NOMO-1 (cell line): ENCODE measurements around the gene MDM4.
A peak's percentile ranks its signal among the peaks of the same experiment; 100 is the strongest.

Experiments used
- DNase-seq, 2 experiments: peaks; one replicate each; lab custom pipeline; 2025; ENCODE audit not compliant: unreplicated experiment in 2 of 2; lab: John Stamatoyannopoulos, UW

Gene MDM4

GRCh38 chr1:204576422-204576821, 60.2 kb downstream of the MDM4 start:
- no peak for DNase-seq

DNA sequence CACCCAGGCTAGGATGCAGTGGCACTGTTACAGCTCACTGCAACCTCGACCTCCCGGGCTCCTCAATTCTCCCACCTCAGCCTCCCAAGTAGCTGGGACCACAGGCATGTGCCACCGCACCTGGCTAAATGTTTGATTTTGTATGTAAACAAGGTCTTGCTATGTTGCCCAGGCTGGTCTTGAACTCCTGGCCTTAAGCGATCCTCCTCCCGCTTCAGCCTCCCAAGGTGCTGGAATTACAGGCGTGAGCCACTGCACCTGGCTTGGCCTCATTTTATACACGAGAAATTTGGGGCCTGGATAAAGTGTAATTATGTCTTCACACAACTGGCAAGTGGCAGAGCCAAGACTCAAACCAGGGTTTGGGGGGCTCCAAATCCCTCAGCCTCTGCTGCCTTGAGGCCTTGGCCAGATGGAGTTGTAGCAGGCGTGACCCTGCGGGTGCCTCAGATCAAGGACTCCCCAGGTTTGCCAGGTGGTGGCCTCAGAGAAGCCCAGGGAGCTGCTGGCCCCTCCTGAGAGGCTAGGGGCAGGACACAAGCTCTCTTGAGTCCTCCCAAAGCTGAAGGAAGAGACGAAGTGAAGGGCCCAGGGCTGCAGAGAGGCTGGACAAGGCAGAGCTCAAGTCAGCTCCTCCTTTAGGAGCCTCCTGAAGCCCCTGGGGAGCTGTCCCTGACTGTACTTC, 61.7 kb downstream of the MDM4 start:
- DNase-seq: no peak

GRCh38 chr1:204578867-204579664, 62.9 kb downstream of the MDM4 start:
- peak; percentile 15 to 78 for DNase-seq

DNA sequence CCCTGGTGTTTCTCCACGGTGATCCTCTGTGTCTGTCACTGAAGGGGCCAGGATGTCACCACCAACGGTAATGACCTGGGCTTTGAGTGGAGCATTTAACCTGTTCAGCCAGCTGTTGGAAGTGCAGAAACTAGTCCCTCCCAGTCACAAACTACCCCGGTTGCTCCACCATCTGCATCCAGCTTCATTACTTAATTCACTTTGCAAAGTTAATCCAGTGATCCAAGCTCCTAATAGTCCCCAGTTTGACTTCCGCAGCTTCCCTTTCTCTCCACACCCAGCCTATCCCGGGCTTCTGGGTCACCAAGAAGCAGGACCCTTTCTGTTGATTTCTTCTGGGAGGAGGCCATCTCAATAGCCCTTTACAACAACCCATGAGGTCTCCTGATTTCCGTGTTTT, 63.5 kb downstream of the MDM4 start:
- DNase-seq: no peak

DNA sequence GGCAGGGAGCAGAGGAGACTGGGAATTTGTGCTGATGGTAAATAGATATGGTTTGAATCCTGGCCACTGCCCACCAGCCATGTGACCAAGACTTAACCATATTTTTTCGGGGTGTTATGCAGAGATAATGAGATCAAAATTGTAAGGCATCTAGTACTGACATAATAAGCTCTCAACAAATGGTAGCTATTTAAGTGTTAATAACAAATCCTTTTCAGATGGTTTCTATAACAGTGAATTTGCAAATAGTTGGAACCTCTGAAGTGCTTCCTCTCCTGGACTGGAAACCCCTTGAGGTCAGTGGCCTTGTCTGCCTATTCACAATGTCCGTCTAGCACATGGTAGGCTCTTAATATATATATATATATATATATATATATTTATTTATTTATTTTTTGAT, 64.7 kb downstream of the MDM4 start:
- DNase-seq: no peak

DNA sequence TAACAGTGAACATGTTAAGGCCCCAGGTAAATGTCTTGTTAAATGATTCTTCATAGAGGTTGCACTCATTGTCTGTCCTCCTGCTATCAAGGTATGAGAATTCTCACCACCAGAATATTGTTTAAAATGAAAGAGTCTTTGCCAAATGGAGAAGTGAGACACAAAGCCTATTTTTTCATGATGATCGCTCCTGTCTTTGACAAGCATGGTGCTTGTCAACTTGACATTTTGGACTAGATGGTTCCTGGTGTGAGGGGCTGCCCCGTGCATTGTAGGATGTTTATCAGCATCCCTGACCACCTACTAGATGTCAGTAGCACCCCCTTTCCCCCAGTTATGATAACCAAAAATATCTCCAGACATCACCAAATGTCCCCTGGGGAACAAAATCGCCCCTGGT, 65.6 kb downstream of the MDM4 start:
- no peak for DNase-seq

DNA sequence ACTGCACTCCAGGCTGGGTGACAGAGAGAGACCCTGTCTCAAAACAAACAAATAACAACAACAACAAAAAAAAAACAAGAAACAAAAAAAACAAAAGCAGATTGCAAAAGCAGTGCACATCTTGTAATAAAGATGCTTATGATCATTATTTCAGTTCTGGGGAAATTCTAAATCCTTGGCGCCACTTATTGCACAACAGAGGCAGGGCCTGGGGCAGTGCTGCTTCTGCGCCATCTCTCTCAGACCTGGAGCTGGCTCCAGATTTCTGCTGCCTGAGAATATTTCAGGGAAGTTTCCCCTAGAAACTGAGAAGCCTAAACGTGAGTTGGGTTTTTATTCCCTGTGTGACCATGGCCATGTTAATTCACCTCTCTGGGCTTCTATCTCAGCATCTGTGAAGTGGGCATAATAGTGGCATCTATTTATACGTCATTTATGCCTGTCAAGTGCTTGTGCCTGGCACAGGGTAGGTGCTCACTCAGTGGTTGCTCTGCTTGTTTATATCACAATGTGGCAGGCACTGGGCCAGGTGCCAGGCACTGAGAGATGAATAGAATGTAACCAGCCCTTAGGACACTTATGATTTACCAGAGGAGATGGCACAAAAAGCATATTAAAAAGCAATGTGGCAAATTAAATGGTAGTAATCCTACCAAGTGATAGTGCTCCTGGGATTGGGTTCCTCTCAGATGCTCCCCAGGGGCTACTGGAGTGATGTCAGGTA, 67.9 kb downstream of the MDM4 start:
- DNase-seq: peak in 1 of 2 experiments; percentile 1

GRCh38 chr1:204584699-204585372, 68.6 kb downstream of the MDM4 start:
- no peak for DNase-seq

DNA sequence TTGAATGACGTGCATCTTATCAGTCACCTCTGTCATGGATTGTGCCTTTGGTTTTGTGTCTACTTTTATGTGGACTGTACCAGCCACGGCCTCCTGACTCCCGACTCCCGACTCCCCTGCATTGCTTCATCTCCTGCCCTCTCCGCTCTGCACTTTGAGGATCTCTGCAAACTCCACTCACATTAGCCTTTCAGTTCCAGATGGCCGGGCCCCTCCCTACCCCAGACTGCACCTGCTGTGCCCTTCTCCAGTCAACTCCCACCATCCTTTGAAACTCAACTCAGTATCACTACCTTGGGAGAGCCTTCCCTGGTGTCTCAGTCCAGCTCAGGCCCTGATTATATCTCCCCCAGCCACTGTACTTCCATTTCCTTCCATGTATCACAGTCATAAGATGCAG, 71.4 kb downstream of the MDM4 start:
- no peak for DNase-seq

DNA sequence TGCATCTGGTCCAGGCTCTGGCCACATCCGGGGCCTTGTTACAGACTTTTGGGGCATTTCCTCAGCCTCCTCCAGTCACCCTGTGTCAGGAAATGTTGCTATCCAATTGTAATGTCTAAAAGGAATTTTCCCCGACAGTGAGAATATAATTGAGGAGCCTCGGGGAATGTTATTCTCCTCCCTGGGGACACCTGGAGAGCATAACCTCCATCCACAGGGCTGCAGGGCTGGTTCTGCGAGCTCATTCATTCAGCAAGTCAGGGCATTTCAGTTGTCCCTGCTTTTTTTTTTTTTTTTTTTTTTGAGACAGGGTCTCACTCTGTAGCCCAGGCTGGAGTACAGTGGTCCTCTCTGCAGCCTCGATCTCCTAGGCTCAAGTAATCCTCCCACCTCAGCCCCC, 72.6 kb downstream of the MDM4 start:
- no peak for DNase-seq

GRCh38 chr1:204589409-204590038, 73.3 kb downstream of the MDM4 start:
- no peak for DNase-seq

DNA sequence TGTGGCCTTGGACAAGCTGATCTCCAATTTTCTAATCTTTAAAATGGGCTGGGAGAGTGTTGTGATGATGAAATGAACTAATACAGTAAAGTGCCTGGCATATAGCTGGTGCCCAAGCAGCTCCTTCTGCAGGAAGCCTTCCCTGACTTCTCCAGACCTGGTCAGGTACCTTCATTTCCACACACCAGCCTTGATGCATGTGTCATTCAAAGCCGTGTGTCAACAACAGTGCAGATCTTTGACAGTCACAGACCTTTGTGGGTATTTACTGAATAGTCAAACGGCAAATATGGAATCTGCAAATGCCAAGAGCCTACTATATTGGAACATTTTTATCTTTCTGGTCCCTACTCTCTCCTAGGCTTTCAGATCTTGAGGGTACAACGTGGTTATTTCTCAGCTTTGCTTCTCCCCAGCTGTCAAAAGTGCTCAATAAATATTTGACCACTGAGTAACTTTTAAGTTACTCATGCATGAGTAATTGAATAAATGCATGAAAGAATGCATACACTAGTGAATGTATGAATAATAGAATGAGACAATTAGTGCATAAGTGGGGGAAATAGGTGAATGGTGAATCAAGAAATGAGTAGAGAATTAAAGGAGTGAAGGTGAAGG, 75.4 kb downstream of the MDM4 start:
- no peak for DNase-seq

GRCh38 chr1:204592246-204592948, 76.2 kb downstream of the MDM4 start:
- no peak for DNase-seq

GRCh38 chr1:204598319-204598969, 82.2 kb downstream of the MDM4 start:
- DNase-seq: peak in 1 of 2 experiments; percentile 76

- DNase-seq: no peak
Observed at GRCh38 chr1:204599098-204599497, 82.9 kb downstream of the MDM4 start.

DNA sequence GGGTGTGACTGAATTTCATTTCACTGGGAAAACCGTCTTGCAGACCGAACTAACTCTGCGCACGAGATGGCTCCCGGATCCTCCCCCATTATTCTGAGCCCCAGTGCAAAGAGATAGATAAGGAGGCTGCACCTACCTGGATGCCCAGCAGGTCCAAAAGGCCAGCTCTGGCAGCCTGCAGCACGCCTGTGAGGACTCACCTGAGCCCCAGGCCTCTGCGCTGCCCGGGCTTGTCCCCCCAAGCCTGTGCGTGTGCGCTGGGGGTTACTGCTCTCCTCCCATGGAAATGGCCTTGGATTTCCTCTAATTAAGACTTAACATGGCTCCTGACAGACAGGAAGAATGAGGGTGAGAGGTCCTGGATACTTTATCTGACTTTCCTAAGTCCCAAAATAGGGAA, 83.4 kb downstream of the MDM4 start:
- no peak for DNase-seq

DNA sequence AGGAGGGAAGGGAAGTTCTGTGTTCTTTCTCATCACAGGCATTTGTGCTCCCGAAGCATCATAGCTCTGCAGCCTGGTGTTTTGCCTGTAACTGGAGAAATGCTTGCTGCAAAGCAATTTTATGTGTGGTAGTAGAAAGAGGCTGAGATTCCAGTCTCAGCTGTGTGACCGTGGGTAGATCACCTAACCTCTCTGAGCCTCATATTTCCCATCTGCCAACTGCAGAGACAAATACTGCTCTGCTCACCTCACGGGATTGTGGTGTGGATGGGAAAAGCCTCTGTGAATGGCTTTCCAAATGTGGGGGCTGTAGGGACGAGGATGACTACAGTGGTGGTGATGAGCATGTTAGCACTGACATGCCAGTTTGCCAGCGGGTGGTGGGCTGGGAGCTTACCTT, 84.0 kb downstream of the MDM4 start:
- DNase-seq: no peak

DNA sequence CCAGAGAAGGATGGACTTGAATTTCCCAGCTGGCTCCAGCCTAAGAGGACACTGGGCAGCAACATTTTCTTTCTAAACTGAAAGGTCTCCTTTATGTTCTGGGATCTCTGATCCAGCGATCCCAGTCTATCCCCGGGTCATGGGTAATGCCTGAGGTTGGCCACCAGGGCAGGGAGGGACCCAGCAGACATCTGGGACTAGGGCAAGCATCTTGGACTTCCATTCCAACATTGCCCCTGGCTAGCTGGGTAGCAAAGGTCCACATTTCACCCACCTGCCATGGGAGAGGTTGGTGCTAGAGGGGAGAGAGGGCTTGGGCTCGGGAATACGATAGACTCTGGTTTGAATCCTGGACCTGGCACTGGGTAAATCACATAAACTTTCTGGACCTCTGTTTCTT, 84.8 kb downstream of the MDM4 start:
- DNase-seq: no peak

GRCh38 chr1:204602111-204602579, 85.9 kb downstream of the MDM4 start:
- no peak for DNase-seq
